H1 (cell line): ENCODE results near the gene CGB2. TPM values are rescaled to one million over a fixed set of nuclear protein-coding genes. Genes with fewer than 3 reads are reported as not detected.

ENCODE experiments used
- CTCF ChIA-PET: fragments of 300-600 bp; sonication (Branson Sonifier 250); formaldehyde crosslinking; loops from one replicate; lab custom pipeline; 2021; ENCODE audit not compliant: partially characterized antibody; lab: Charles Lee
- POLR2A ChIA-PET: fragments of 300-600 bp; sonication (Branson Sonifier 250); formaldehyde crosslinking; loops from one replicate; lab custom pipeline; 2021; ENCODE audit warnings: inconsistent platforms; ENCODE audit not compliant: partially characterized antibody; lab: Charles Lee
- DNase-seq, 2 experiments: peaks; one replicate each; pipeline versions ENCODE4 v3.0.0 to v3.0.0-alpha.2; 2010 to 2022; ENCODE audit warnings: low spot score in 2 of 2, low read depth in 1 of 2, mixed read lengths in 1 of 2
- FAIRE-seq: peaks from 2 replicates; lab custom pipeline; 2011; peaks lifted over from hg19 to GRCh38; lab: Jason Lieb, UNC
- H2AFZ ChIP-seq: 2 replicates; pipeline ENCODE4 v1.8.1; 2012; ENCODE audit warnings: low read length, inconsistent platforms
- H2AK5ac ChIP-seq: 2 replicates; pipeline ENCODE4 v1.6.1; 2013; ENCODE audit warnings: low read depth, low read length
- H2BK120ac ChIP-seq: replicated peaks from 2 replicates; pipeline ENCODE3; 2013; ENCODE audit warnings: low read depth, low read length, inconsistent platforms
- H2BK12ac ChIP-seq: 2 replicates; pipeline ENCODE4 v1.6.1; 2013; ENCODE audit warnings: low read depth, low read length
- H2BK15ac ChIP-seq: 2 replicates; pipeline ENCODE4 v1.6.1; 2013; ENCODE audit warnings: low read length
- H2BK20ac ChIP-seq: 2 replicates; pipeline ENCODE4 v1.6.1; 2013; ENCODE audit warnings: low read length
- H2BK5ac ChIP-seq: 2 replicates; pipeline ENCODE4 v1.6.1; 2013; ENCODE audit warnings: low read depth, low read length
- H3K14ac ChIP-seq: 2 replicates; pipeline ENCODE4 v1.6.1; 2013; ENCODE audit warnings: inconsistent platforms; ENCODE audit not compliant: insufficient read length
- H3K18ac ChIP-seq: 2 replicates; pipeline ENCODE4 v1.6.1; 2013; ENCODE audit warnings: low read length; ENCODE audit errors: extremely low read depth
- H3K23ac ChIP-seq: 2 replicates; pipeline ENCODE4 v1.6.1; 2013; ENCODE audit warnings: inconsistent platforms; ENCODE audit not compliant: insufficient read length
- H3K23me2 ChIP-seq: 2 replicates; pipeline ENCODE4 v1.6.1; 2013; ENCODE audit warnings: low read depth, low read length
- H3K27ac ChIP-seq: 2 replicates; pipeline ENCODE4 v1.6.1; 2011; ENCODE audit warnings: low read depth, low read length, inconsistent platforms
- H3K27me3 ChIP-seq, 4 experiments: replicated peaks in 1 of 4; 1 replicate in 1 of 4; 2 replicates in 3 of 4; pipeline versions ENCODE4 v1.6.1 to v1.8.1; 2011 to 2013; ENCODE audit warnings: low read length in 3 of 4, mild to moderate bottlenecking in 3 of 4, inconsistent platforms in 2 of 4, mixed read lengths in 2 of 4, moderate library complexity in 1 of 4; ENCODE audit not compliant: control insufficient read depth in 3 of 4, insufficient read depth in 3 of 4; ENCODE audit errors: extremely low read depth in 1 of 4
- H3K36me3 ChIP-seq, 4 experiments: 2 replicates each; pipeline versions ENCODE4 v1.6.1 to v1.8.1; 2011 to 2013; ENCODE audit warnings: mild to moderate bottlenecking in 4 of 4, low read length in 3 of 4, moderate library complexity in 2 of 4, control low read depth in 1 of 4, inconsistent platforms in 1 of 4; ENCODE audit not compliant: insufficient read depth in 4 of 4, control insufficient read depth in 2 of 4
- H3K4ac ChIP-seq: replicated peaks from 2 replicates; pipeline ENCODE3; 2013; ENCODE audit warnings: low read length, low read depth, mixed read lengths, inconsistent platforms; ENCODE audit not compliant: insufficient read length
- H3K4me1 ChIP-seq, 4 experiments: replicated peaks in 1 of 4; 1 replicate in 1 of 4; 2 replicates in 3 of 4; pipeline versions ENCODE4 v1.6.1 to v1.8.1; 2011 to 2013; ENCODE audit warnings: low read length in 3 of 4, inconsistent platforms in 2 of 4, mixed read lengths in 1 of 4; ENCODE audit not compliant: insufficient read depth in 4 of 4, control insufficient read depth in 3 of 4
- H3K4me2 ChIP-seq, 2 experiments: 2 replicates each; pipeline versions ENCODE4 v1.6.1 to v1.8.1; 2011 to 2013; ENCODE audit warnings: low read depth in 2 of 2, low read length in 2 of 2, control low read depth in 1 of 2, inconsistent platforms in 1 of 2, mild to moderate bottlenecking in 1 of 2; ENCODE audit not compliant: insufficient read depth in 1 of 2
- H3K4me3 ChIP-seq, 4 experiments: fragments of 200-600, 300-600 bp in 1 of 4; sonication (generic), shearing (Covaris generic), sonication (Bioruptor Twin) in 1 of 4; 2 replicates each; pipeline versions ENCODE4 v1.5.1 to v1.8.1; 2011 to 2016; ENCODE audit warnings: low read length in 4 of 4, low read depth in 3 of 4, control low read depth in 2 of 4, inconsistent platforms in 2 of 4, mild to moderate bottlenecking in 2 of 4, mixed read lengths in 1 of 4, moderate library complexity in 1 of 4; ENCODE audit not compliant: insufficient read depth in 2 of 4; ENCODE audit errors: extremely low read depth in 1 of 4
- H3K56ac ChIP-seq: replicated peaks from 2 replicates; pipeline ENCODE3; 2013; ENCODE audit warnings: low read depth, mild to moderate bottlenecking, mixed read lengths, low read length, inconsistent platforms; ENCODE audit not compliant: insufficient read length
- H3K79me1 ChIP-seq: 2 replicates; pipeline ENCODE4 v1.6.1; 2013; ENCODE audit warnings: low read depth, low read length, control low read depth
- H3K79me2 ChIP-seq, 2 experiments: 2 replicates each; pipeline versions ENCODE4 v1.6.1 to v1.8.1; 2012 to 2013; ENCODE audit warnings: low read length in 2 of 2, mild to moderate bottlenecking in 2 of 2, inconsistent platforms in 1 of 2; ENCODE audit not compliant: insufficient read depth in 2 of 2, control insufficient read depth in 1 of 2
- H3K9ac ChIP-seq, 4 experiments: replicated peaks in 1 of 4; 1 replicate in 1 of 4; 2 replicates in 3 of 4; pipeline versions ENCODE4 v1.6.1 to v1.8.1; 2011 to 2013; ENCODE audit warnings: low read depth in 3 of 4, low read length in 3 of 4, control low read depth in 2 of 4, mild to moderate bottlenecking in 2 of 4, moderate library complexity in 2 of 4, inconsistent platforms in 1 of 4; ENCODE audit errors: extremely low read depth in 1 of 4
- H3K9me3 ChIP-seq, 2 experiments: 2 replicates each; pipeline versions ENCODE4 v1.6.1 to v1.8.1; 2012 to 2013; ENCODE audit warnings: mild to moderate bottlenecking in 2 of 2, moderate library complexity in 2 of 2, control low read depth in 1 of 2, inconsistent platforms in 1 of 2, low read depth in 1 of 2, low read length in 1 of 2, mixed read lengths in 1 of 2; ENCODE audit not compliant: insufficient read depth in 2 of 2
- H4K20me1 ChIP-seq, 2 experiments: replicated peaks in 1 of 2; 2 replicates each; pipeline versions ENCODE3 to v1.8.1; 2011 to 2013; ENCODE audit warnings: inconsistent platforms in 2 of 2, low read length in 2 of 2, mild to moderate bottlenecking in 1 of 2; ENCODE audit not compliant: insufficient read depth in 2 of 2, control insufficient read depth in 1 of 2
- H4K5ac ChIP-seq: 2 replicates; pipeline ENCODE4 v1.6.1; 2013; ENCODE audit warnings: low read length, low read depth, mixed read lengths, inconsistent platforms; ENCODE audit not compliant: insufficient read length
- H4K8ac ChIP-seq: 2 replicates; pipeline ENCODE4 v1.8.0; 2013; ENCODE audit warnings: mild to moderate bottlenecking, moderate library complexity, low read length, inconsistent platforms; ENCODE audit not compliant: insufficient read depth; ENCODE audit errors: extremely low read depth
- H4K91ac ChIP-seq: replicated peaks from 2 replicates; pipeline ENCODE3; 2013; ENCODE audit warnings: low read length, mixed read lengths, inconsistent platforms; ENCODE audit not compliant: insufficient read length
- CREB1 ChIP-seq: IDR thresholded peaks from 2 replicates; pipeline ENCODE4 v1.6.1; 2012; ENCODE audit warnings: inconsistent platforms
- E2F6 ChIP-seq: IDR thresholded peaks from 2 replicates; pipeline ENCODE4 v1.6.1; 2012; ENCODE audit warnings: inconsistent platforms
- KDM4A ChIP-seq: IDR thresholded peaks from one replicate; pipeline ENCODE4 v1.7.1; 2012; ENCODE audit warnings: low read depth, mild to moderate bottlenecking, moderate library complexity, low read length, inconsistent platforms; ENCODE audit not compliant: severe bottlenecking
- TEAD4 ChIP-seq: IDR thresholded peaks from 2 replicates; pipeline ENCODE4 v1.6.1; 2012; ENCODE audit warnings: low read depth, low read length, inconsistent platforms, mixed read lengths
- USF2 ChIP-seq: IDR thresholded peaks from 2 replicates; pipeline ENCODE4 v1.6.1; 2011; ENCODE audit warnings: low read length, improper control_type of control experiment
- WGBS, 2 experiments: shearing (Covaris generic) in 1 of 2; methylation state at CpG; one replicate each; pipeline versions ENCODE4 v1.1.6 to v1.1.7; 2013 to 2015; ENCODE audit warnings: low lambda C conversion rate in 2 of 2, mixed read lengths in 2 of 2, inconsistent platforms in 1 of 2, low coverage in 1 of 2, missing lambda C conversion rate in 1 of 2; ENCODE audit not compliant: insufficient replicate concordance in 2 of 2, insufficient coverage in 1 of 2, insufficient read length in 1 of 2; ENCODE audit errors: extremely low coverage in 1 of 2, missing lambda C conversion rate in 1 of 2; 5-methylcytosine and 5-hydroxymethylcytosine counted together
- polyA plus RNA-seq, 7 experiments: library from polyadenylated mRNA; depleted of rRNA in 3 of 7; stranded (reverse) in 5 of 7; unstranded in 2 of 7; fragments of >200 nt in 5 of 7; fragments of 200-250 nt in 2 of 7; gene quantifications; 1 replicate in 5 of 7; 2 replicates in 1 of 7; 4 replicates in 1 of 7; pipeline versions ENCODE4 v1.2.1 to v1.2.3, GENCODE V29; 2011 to 2013; ENCODE audit warnings: missing spikeins in 2 of 7, mixed read lengths in 2 of 7
- total RNA-seq: library from RNA; stranded (reverse); fragmentation: NEBNext Ultra II Directional; extraction: Animal tissue kit (Norgen Biotek cat#: 25700); gene quantifications from 2 replicates; pipeline ENCODE4 v1.2.1, GENCODE V29; 2021

Gene CGB2
- total and polyA plus RNA-seq, 2 of the 8 experiments (the other 6 are each of a cell fraction or from before 2014, with no cell fraction given): 0.71 to 3.2 TPM

- no peak for TF ChIP-seq CREB1
- TF ChIP-seq USF2: no peak
- no peak for TF ChIP-seq TEAD4
- TF ChIP-seq E2F6: 0 out of 2 replicates have a peak, but pooled peaks have one; percentile 4
- TF ChIP-seq KDM4A: peak; percentile 30
- Histone ChIP-seq H2BK15ac (no peak overlapping the region), H4K91ac (peak overlapping the region; percentile 52), H3K79me1 (peaks cover 15% of the 10 kb centered on the region), H4K20me1 (peaks cover 0 to 13% of the 10 kb centered on the region in 2 experiments), H3K79me2 (peaks cover 11 to 33% of the 10 kb centered on the region in 2 experiments; a peak in 3 of 4 replicates), H3K27ac (0 out of 2 replicates have a peak overlapping the region, but pooled peaks have one; percentile 13), H4K8ac (peak overlapping the region; percentile 72), H3K9me3 (no peaks in the 10 kb centered on the region), H2BK20ac (no peak overlapping the region), H2AFZ (no peak overlapping the region), H3K9ac (peak overlapping the region; percentile 25 to 75 (median 72)), H3K14ac (no peak overlapping the region), H3K4me2 (peak overlapping the region; percentile 87 to 91), H2AK5ac (no peak overlapping the region), H2BK5ac (peak overlapping the region; percentile 37; the same call in 1 of the 2 replicates), H3K23ac (no peak overlapping the region), H3K23me2 (peaks cover 8% of the 10 kb centered on the region; the same call in 1 of the 2 replicates), H4K5ac (peak overlapping the region; percentile 50), H3K4me3 (peak overlapping the region; percentile 66 to 97 (median 92)), H3K36me3 (peaks cover 0 to 13% (median 5%) of the 10 kb centered on the region in 4 experiments; a peak in 4 of 8 replicates), H2BK12ac (0 out of 2 replicates have a peak overlapping the region, but pooled peaks have one; percentile 4), H3K27me3 (no peaks in the 10 kb centered on the region), H3K4me1 (peaks cover 0 to 3% (median 0%) of the 10 kb centered on the region in 4 experiments; a peak in 2 of 7 replicates), H3K4ac (peak overlapping the region; percentile 44), H2BK120ac (no peak overlapping the region), H3K56ac (peak overlapping the region; percentile 90), H3K18ac (peak overlapping the region; percentile 84; the same call in 1 of the 2 replicates)
- ChIA-PET CTCF (interaction anchor here (0.6 to 2.6 kb wide), 23 partner anchors 10 to 188 kb away, joined by 3 to 19 read pairs (median 4); partner anchors contain the start of gene HSD17B14), POLR2A (interaction anchor here (0.5 to 4.4 kb wide), 15 partner anchors 9 to 155 kb away, joined by 3 to 37 read pairs (median 3); partner anchors contain the start of genes CGB2, FTL and PPP1R15A)
- 4% methylated on average over 20 of the region's 20 CpGs; no CpG with 5 or more reads in 1 of the 2 experiments for WGBS, 2 experiments
- FAIRE-seq: no peak
- DNase-seq: peak in 1 of 2 experiments; percentile 65
Observed at GRCh38 chr19:48992581-48993174, 39.0 kb upstream of the CGB2 start.
